C4-2B (cell line): ENCODE results near the gene TAOK3.

Experiments used
- CTCF ChIP-seq: fragments of 450-650 bp; conservative IDR thresholded peaks from 2 replicates; pipeline ENCODE4 v1.5.1; 2017; ENCODE audit warnings: mild to moderate bottlenecking
- ZFX ChIP-seq: fragments of 450-650 bp; IDR thresholded peaks from 2 replicates; pipeline ENCODE4 v1.6.1; 2017

GRCh38 chr12:118418385-118419057, 45.8 kb upstream of the TAOK3 start:
- TF ChIP-seq CTCF (no peak), ZFX (no peak)
